Ectodermal cell (in vitro differentiated cells): Measurements from ENCODE around the gene NEK11. TPM values are rescaled to one million over a fixed set of nuclear protein-coding genes. Genes with fewer than 3 reads are reported as not detected.

ENCODE experiments used
- H3K27ac ChIP-seq: 2 replicates; pipeline ENCODE4 v1.7.0; 2013; ENCODE audit warnings: mild to moderate bottlenecking, low read depth, low read length; ENCODE audit not compliant: insufficient read depth, poor library complexity, severe bottlenecking
- H3K27me3 ChIP-seq: 2 replicates; pipeline ENCODE4 v1.7.0; 2013; ENCODE audit warnings: mild to moderate bottlenecking, low read length; ENCODE audit not compliant: insufficient read depth, control insufficient read depth, poor library complexity, severe bottlenecking
- H3K36me3 ChIP-seq: one replicate; pipeline ENCODE4 v1.7.0; 2013; ENCODE audit warnings: low read length; ENCODE audit not compliant: control insufficient read depth, insufficient read depth
- H3K4me1 ChIP-seq: one replicate; pipeline ENCODE4 v1.7.0; 2013; ENCODE audit warnings: low read length; ENCODE audit not compliant: control insufficient read depth, insufficient read depth
- H3K4me3 ChIP-seq: 2 replicates; pipeline ENCODE4 v1.7.0; 2013; ENCODE audit warnings: low read depth, low read length, control low read depth; ENCODE audit not compliant: insufficient read depth
- H3K9me3 ChIP-seq: 2 replicates; pipeline ENCODE4 v1.7.0; 2013; ENCODE audit warnings: mild to moderate bottlenecking, low read length, moderate library complexity; ENCODE audit not compliant: control insufficient read depth
- WGBS, 2 experiments: methylation state at CpG; one replicate each; pipeline ENCODE4 v1.1.7; 2013; ENCODE audit warnings: missing lambda C conversion rate in 2 of 2; 5-methylcytosine and 5-hydroxymethylcytosine counted together
- polyA plus RNA-seq, 4 experiments: library from polyadenylated mRNA; stranded (reverse); fragments of 50-300 nt; gene quantifications; one replicate each; pipeline ENCODE4 v1.2.3, GENCODE V29; 2013

The NEK11 gene, protein sequence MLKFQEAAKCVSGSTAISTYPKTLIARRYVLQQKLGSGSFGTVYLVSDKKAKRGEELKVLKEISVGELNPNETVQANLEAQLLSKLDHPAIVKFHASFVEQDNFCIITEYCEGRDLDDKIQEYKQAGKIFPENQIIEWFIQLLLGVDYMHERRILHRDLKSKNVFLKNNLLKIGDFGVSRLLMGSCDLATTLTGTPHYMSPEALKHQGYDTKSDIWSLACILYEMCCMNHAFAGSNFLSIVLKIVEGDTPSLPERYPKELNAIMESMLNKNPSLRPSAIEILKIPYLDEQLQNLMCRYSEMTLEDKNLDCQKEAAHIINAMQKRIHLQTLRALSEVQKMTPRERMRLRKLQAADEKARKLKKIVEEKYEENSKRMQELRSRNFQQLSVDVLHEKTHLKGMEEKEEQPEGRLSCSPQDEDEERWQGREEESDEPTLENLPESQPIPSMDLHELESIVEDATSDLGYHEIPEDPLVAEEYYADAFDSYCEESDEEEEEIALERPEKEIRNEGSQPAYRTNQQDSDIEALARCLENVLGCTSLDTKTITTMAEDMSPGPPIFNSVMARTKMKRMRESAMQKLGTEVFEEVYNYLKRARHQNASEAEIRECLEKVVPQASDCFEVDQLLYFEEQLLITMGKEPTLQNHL
- polyA plus RNA-seq (2013, experiment 1 of 4): 6.4 TPM
- 5.7 TPM for polyA plus RNA-seq (2013, experiment 2 of 4)
- polyA plus RNA-seq (2013, experiment 3 of 4): 3.8 TPM
- 5.5 TPM for polyA plus RNA-seq (2013, experiment 4 of 4)

GRCh38 chr3:131026321-131027151 is at the start of gene NEK11, which contains the start of gene ASTE1:
NEK11 (plus strand) TSS chr3:131026877; CDS start chr3:131029709, 2,832 bp downstream.
ASTE1 (minus strand) TSS chr3:131026825; CDS start chr3:131025306, 1,519 bp downstream.
- peak within 1 kb of the TSS; percentile 55 for H3K27ac ChIP-seq
- no peaks in the 10 kb centered on the region for H3K4me1 ChIP-seq
- H3K9me3 ChIP-seq: no peaks in the 10 kb centered on the region
- no peaks in the 10 kb centered on the region for H3K27me3 ChIP-seq
- WGBS, 2 experiments: 8 to 11% methylated on average over 56 of the region's 56 CpGs
- peak within 1 kb of the TSS; percentile 69 for H3K4me3 ChIP-seq
- no peaks in the 10 kb centered on the region for H3K36me3 ChIP-seq

DNA sequence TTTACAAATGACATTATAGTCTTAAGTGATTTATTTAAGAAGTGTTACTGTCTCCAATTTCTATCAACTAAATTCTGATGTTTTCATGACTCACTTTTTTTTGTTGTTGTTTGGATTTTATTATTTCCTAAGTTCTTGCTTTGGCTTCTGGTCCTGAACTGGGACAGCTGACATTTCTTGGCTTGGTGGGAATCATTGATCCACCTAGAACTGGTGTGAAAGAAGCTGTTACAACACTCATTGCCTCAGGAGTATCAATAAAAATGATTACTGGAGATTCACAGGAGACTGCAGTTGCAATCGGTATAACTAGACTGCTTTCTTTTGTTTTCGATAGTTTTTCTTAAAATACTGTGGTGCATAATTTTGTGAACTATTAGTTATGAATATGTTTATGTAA is 47.6 kb upstream of the NEK11 start:
- Histone ChIP-seq H3K9me3 (no peaks in the 10 kb centered on the region), H3K27me3 (no peaks in the 10 kb centered on the region), H3K4me1 (no peaks in the 10 kb centered on the region), H3K27ac (no peak overlapping the region), H3K36me3 (no peaks in the 10 kb centered on the region), H3K4me3 (no peak overlapping the region)
- WGBS, 2 experiments: 92 to 97% methylated on average over 2 of the region's 2 CpGs

DNA sequence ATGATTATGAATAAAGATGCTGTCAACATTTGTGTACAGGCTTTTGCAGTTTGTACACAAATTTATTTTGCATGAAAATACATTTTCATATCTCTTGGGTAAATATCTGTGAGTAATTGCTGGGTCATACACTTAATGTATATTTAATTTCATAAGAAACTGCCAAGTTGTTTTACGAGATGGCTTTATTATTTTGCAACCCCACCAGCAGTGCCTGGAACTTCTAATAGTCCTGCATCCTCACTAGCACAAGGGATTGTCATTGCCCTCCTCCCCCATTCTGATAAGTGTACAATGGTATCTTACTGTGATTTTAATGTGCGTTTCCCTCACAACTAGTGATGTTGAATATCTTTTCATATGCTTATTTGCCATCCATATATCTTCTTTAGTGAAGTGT is 45.2 kb upstream of the NEK11 start:
- H3K4me1 ChIP-seq: no peaks in the 10 kb centered on the region
- H3K9me3 ChIP-seq: no peaks in the 10 kb centered on the region
- WGBS, 2 experiments: 100% methylated on average over 1 of the region's 2 CpGs; no CpG with 5 or more reads in 1 of the 2 experiments
- H3K27ac ChIP-seq: no peak overlapping the region
- H3K4me3 ChIP-seq: no peak overlapping the region
- no peaks in the 10 kb centered on the region for H3K27me3 ChIP-seq
- no peaks in the 10 kb centered on the region for H3K36me3 ChIP-seq

DNA sequence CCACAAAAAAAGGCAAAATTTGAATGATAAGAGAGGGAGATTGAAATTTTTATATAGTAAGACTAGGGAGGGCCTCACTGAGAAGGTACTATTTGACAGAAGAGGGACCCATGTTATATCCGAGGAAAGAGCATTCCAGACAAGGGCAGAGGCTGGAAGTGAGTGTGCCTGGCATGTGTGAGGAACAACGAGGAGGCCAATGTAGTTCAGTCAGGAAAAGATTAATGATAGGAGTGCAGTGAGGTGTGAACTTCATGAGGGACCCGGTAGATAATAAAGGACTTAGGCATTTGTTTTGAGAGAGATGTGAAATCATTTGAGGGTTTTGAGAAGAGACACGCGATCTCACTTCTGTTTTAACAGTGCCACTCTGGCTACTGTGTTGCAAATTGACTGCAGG is 36.4 kb upstream of the NEK11 start:
- H3K27me3 ChIP-seq: no peaks in the 10 kb centered on the region
- no peaks in the 10 kb centered on the region for H3K36me3 ChIP-seq
- 75% methylated on average over 5 of the region's 5 CpGs for WGBS, 2 experiments

DNA sequence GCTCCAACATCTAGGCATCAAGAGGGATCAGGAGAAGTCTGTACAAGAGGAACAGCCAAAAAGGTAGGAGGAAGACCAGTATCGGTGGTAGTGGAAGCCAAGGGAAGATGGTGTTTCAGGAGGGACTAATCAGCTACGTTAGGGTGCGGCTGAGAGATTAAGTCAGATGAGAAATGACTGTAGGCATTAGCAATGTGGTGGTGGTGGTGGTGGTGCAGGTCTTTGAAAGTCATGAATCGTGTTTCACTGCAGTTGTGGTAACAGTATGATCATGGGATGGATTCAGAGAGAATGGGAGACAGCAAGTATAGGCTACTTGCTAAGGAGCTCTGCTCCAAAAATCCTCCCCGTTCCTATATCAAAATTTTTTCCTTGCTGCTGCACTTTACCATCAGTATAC is 35.6 kb upstream of the NEK11 start:
- no peak overlapping the region for H3K27ac ChIP-seq
- no peak overlapping the region for H3K4me3 ChIP-seq
- H3K4me1 ChIP-seq: no peaks in the 10 kb centered on the region
- no peaks in the 10 kb centered on the region for H3K36me3 ChIP-seq
- no peaks in the 10 kb centered on the region for H3K27me3 ChIP-seq
- WGBS, 2 experiments: 94 to 95% methylated on average over 4 to 5 of the region's 5 CpGs
- H3K9me3 ChIP-seq: no peaks in the 10 kb centered on the region

More for the DNA sequence above, 36.4 kb upstream of the NEK11 start:
- Histone ChIP-seq H3K4me1 (no peaks in the 10 kb centered on the region), H3K27ac (no peak overlapping the region), H3K4me3 (no peak overlapping the region), H3K9me3 (no peaks in the 10 kb centered on the region)

DNA sequence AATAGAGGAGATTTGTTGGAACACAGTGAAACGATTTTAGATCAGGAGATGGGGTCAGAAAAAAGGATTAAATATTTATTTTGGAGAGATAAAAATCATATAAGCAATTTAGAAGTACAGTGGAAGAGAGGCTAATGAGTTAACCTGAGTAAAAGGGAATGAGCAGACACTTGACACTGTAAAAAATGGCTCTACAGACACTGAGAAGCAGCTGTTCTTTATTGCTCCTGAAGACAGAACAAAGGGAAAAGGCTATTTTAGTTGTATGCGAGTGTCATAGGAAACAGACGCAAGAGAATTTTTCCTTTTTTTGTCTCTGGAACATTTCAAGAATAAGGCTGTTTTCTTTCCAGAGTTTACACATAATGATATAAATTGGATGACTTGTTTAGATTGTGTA is 34.3 kb upstream of the NEK11 start:
- no peak overlapping the region for H3K27ac ChIP-seq
- no peaks in the 10 kb centered on the region for H3K36me3 ChIP-seq
- no peak overlapping the region for H3K4me3 ChIP-seq
- no peaks in the 10 kb centered on the region for H3K9me3 ChIP-seq
- 93 to 95% methylated on average over 3 of the region's 3 CpGs for WGBS, 2 experiments
- H3K4me1 ChIP-seq: no peaks in the 10 kb centered on the region
- H3K27me3 ChIP-seq: no peaks in the 10 kb centered on the region

- 98 to 99% methylated on average over 5 to 7 of the region's 7 CpGs for WGBS, 2 experiments
- Histone ChIP-seq H3K27me3 (no peaks in the 10 kb centered on the region), H3K4me1 (no peaks in the 10 kb centered on the region), H3K4me3 (no peak overlapping the region), H3K36me3 (peaks cover 5% of the 10 kb centered on the region), H3K9me3 (no peaks in the 10 kb centered on the region), H3K27ac (no peak overlapping the region)
These were observed 29.4 kb upstream of the NEK11 start for GRCh38 chr3:130997289-130997688.

DNA sequence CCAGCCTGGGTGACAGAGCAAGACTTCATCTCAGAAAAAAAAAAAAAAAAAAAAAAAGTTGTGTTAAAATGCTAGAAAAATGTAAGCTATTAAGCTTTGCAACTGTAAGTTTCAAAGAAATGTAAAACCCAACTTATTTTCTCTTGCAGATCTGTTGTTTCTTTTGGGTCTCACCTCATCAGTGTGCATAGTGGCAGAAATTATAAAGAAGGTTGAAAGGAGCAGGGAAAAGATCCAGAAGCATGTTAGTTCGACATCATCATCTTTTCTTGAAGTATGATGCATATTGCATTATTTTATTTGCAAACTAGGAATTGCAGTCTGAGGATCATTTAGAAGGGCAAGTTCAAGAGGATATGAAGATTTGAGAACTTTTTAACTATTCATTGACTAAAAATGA is 25.6 kb upstream of the NEK11 start:
- 86 to 100% methylated on average over 1 of the region's 1 CpG for WGBS, 2 experiments
- H3K36me3 ChIP-seq: peaks cover 5% of the 10 kb centered on the region
- no peaks in the 10 kb centered on the region for H3K27me3 ChIP-seq
- no peaks in the 10 kb centered on the region for H3K9me3 ChIP-seq
- H3K27ac ChIP-seq: no peak overlapping the region
- no peaks in the 10 kb centered on the region for H3K4me1 ChIP-seq
- no peak overlapping the region for H3K4me3 ChIP-seq

DNA sequence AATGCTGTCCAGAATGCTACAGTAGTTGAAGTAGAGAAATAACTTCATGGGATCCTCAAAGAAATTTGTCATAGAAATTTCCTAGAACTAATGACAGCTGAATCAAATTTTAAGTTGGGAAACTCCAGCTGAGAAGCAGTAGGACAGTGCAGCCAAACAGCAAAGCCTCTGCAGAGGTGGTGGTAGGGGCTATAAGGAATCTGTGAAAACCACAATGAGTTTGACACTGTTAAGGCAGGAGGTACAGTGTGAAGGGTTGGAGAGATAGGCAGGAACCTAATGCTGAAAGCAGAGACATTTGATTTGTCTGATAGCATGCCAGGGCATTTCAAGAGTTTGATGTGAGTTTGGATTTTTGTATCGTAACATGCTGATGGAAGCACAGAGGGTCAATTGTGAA is 22.1 kb upstream of the NEK11 start:
- 94% methylated on average over 1 of the region's 1 CpG for WGBS, 2 experiments
- H3K27ac ChIP-seq: no peak overlapping the region
- peaks cover under 1% of the 10 kb centered on the region for H3K36me3 ChIP-seq
- no peaks in the 10 kb centered on the region for H3K4me1 ChIP-seq
- no peaks in the 10 kb centered on the region for H3K27me3 ChIP-seq
- no peak overlapping the region for H3K4me3 ChIP-seq
- H3K9me3 ChIP-seq: no peaks in the 10 kb centered on the region
